Tibial nerve (tissue), 4 donors: ENCODE data around the gene KCNQ4.

Experiments
- EP300 ChIP-seq, 2 donors: sonication (generic); formaldehyde crosslinking; IDR thresholded peaks; one replicate each; pipeline ENCODE4 v1.6.1; 2017; ENCODE audit warnings: antibody characterized with exemption in 2 of 2, mild to moderate bottlenecking in 1 of 2
- POLR2A ChIP-seq, 2 donors: fragments of 450-650 bp; IDR thresholded peaks; one replicate each; pipeline ENCODE4 v1.6.1; 2017; ENCODE audit warnings: antibody characterized with exemption in 2 of 2, mild to moderate bottlenecking in 2 of 2, moderate library complexity in 2 of 2
- TF ChIP-seq, protein P1 (sequence below), 5 experiments: fragments of 200-600 bp in 3 of 5; fragments of 450-650 bp in 2 of 5; sonication (generic) in 3 of 5; IDR thresholded peaks; one replicate each; pipeline ENCODE4 v1.5.1; 2016 to 2019; ENCODE audit warnings: antibody characterized with exemption in 5 of 5, mild to moderate bottlenecking in 3 of 5, moderate library complexity in 2 of 5

DNA sequence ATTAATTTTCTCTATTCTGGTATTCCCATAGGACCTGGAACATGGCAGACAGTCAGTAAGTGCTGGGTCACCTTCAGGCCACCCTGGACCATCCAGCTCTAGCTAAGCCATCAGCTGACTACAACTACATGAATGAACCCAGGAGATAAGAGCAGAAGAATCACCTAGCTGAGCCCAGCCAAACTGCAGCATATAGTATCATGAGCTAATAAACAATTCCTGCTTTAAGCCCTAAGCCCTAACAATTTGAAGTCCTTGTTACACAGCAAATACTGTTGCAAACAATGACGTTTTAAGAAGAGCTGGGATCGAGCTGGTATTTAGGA, 92.8 kb downstream of the KCNQ4 start:
- TF ChIP-seq, protein P1, sequence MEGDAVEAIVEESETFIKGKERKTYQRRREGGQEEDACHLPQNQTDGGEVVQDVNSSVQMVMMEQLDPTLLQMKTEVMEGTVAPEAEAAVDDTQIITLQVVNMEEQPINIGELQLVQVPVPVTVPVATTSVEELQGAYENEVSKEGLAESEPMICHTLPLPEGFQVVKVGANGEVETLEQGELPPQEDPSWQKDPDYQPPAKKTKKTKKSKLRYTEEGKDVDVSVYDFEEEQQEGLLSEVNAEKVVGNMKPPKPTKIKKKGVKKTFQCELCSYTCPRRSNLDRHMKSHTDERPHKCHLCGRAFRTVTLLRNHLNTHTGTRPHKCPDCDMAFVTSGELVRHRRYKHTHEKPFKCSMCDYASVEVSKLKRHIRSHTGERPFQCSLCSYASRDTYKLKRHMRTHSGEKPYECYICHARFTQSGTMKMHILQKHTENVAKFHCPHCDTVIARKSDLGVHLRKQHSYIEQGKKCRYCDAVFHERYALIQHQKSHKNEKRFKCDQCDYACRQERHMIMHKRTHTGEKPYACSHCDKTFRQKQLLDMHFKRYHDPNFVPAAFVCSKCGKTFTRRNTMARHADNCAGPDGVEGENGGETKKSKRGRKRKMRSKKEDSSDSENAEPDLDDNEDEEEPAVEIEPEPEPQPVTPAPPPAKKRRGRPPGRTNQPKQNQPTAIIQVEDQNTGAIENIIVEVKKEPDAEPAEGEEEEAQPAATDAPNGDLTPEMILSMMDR (IDR thresholded peaks at IDR 0.05), result no peak
- no peak for TF ChIP-seq POLR2A (IDR thresholded peaks at IDR 0.05)
- no peak for TF ChIP-seq EP300 (IDR thresholded peaks at IDR 0.05)
